GM23338 (cell line): ENCODE data around the gene KCNMB4. TPM values are rescaled to one million over a fixed set of nuclear protein-coding genes. Genes with fewer than 3 reads are reported as not detected.

Experiments
- ATAC-seq: fragments of 200-7000 bp; cut with Tn5 transposase; 3 replicates; pipeline ENCODE4 v1.9.1; 2020
- DNase-seq: peaks from one replicate; pipeline ENCODE4 v3.0.0-alpha.2; 2015; ENCODE audit warnings: low spot score
- H2AFZ ChIP-seq: fragments of 200-600 bp; sonication (generic); 2 replicates; pipeline ENCODE4 v1.8.0; 2016; ENCODE audit warnings: antibody characterized with exemption, mild to moderate bottlenecking, moderate library complexity
- H3F3A ChIP-seq: fragments of 200-600 bp; sonication (generic); replicated peaks from 2 replicates; pipeline ENCODE4 v1.8.0; 2017; ENCODE audit warnings: antibody characterized with exemption, mixed run types, low read depth
- H3K27ac ChIP-seq: fragments of 200-600 bp; sonication (generic); 2 replicates; pipeline ENCODE4 v1.6.1; 2016; ENCODE audit warnings: low read depth
- H3K27me3 ChIP-seq: fragments of 200-600 bp; sonication (generic); 2 replicates; pipeline ENCODE4 v1.8.0; 2016; ENCODE audit warnings: mild to moderate bottlenecking, mixed run types, moderate library complexity; ENCODE audit not compliant: insufficient read depth
- H3K36me3 ChIP-seq: fragments of 200-600 bp; sonication (generic); 2 replicates; pipeline ENCODE4 v1.8.0; 2016; ENCODE audit warnings: mild to moderate bottlenecking; ENCODE audit not compliant: insufficient read depth
- H3K4me1 ChIP-seq: fragments of 200-600 bp; sonication (generic); 2 replicates; pipeline ENCODE4 v1.8.0; 2016; ENCODE audit warnings: mild to moderate bottlenecking, moderate library complexity; ENCODE audit not compliant: insufficient read depth
- H3K4me2 ChIP-seq: fragments of 200-600 bp; sonication (generic); 2 replicates; pipeline ENCODE4 v1.7.1; 2017; ENCODE audit warnings: mixed run types
- H3K4me3 ChIP-seq: fragments of 200-600 bp; sonication (generic); 2 replicates; pipeline ENCODE4 v1.6.1; 2016; ENCODE audit warnings: mixed run types
- H3K79me2 ChIP-seq: fragments of 200-600 bp; sonication (generic); replicated peaks from 2 replicates; pipeline ENCODE4 v1.8.0; 2017; ENCODE audit warnings: mild to moderate bottlenecking; ENCODE audit not compliant: insufficient read depth
- H3K9me2 ChIP-seq: fragments of 200-600 bp; sonication (generic); 2 replicates; pipeline ENCODE4 v1.8.0; 2017; ENCODE audit not compliant: insufficient read depth
- H4K20me1 ChIP-seq: fragments of 200-600 bp; sonication (generic); replicated peaks from 2 replicates; pipeline ENCODE4 v1.8.0; 2017; ENCODE audit warnings: mild to moderate bottlenecking; ENCODE audit not compliant: insufficient read depth
- H3K27ac Mint-ChIP-seq: 2 replicates; pipeline ENCODE4 v1.8.0; 2020; ENCODE audit warnings: inconsistent platforms, mild to moderate bottlenecking, moderate library complexity, mixed read lengths
- H3K27me3 Mint-ChIP-seq: 3 replicates; pipeline ENCODE4 v1.8.0; 2022; ENCODE audit warnings: low read depth, mild to moderate bottlenecking, moderate library complexity, mixed read lengths, inconsistent platforms; ENCODE audit not compliant: insufficient read depth, poor library complexity
- H3K36me3 Mint-ChIP-seq: 3 replicates; pipeline ENCODE4 v1.8.0; 2021; ENCODE audit warnings: low read depth, mild to moderate bottlenecking, inconsistent platforms, moderate library complexity, mixed read lengths
- H3K4me1 Mint-ChIP-seq: 3 replicates; pipeline ENCODE4 v1.8.0; 2020; ENCODE audit warnings: mild to moderate bottlenecking, inconsistent platforms, mixed read lengths
- H3K4me3 Mint-ChIP-seq: 3 replicates; pipeline ENCODE4 v1.8.0; 2021; ENCODE audit warnings: moderate library complexity, mild to moderate bottlenecking, inconsistent platforms, mixed read lengths
- H3K9me3 Mint-ChIP-seq: 3 replicates; pipeline ENCODE4 v1.8.0; 2020; ENCODE audit warnings: moderate library complexity, mild to moderate bottlenecking, inconsistent platforms, mixed read lengths
- CREB1 ChIP-seq: fragments of 250-450 bp; sonication (Bioruptor Pico); IDR thresholded peaks from 2 replicates; pipeline ENCODE4 v1.5.0; 2020; ENCODE audit warnings: low read depth, mild to moderate bottlenecking, moderate library complexity
- CTCF ChIP-seq, 2 experiments: fragments of 200-600 bp in 1 of 2; sonication (generic) in 1 of 2; conservative IDR thresholded peaks; 2 replicates each; pipeline versions ENCODE4 v1.5.1 to v1.6.1; 2016 to 2017; ENCODE audit warnings: antibody characterized with exemption in 2 of 2, low read depth in 2 of 2, mild to moderate bottlenecking in 2 of 2, moderate library complexity in 1 of 2
- EZH2 ChIP-seq: fragments of 200-600 bp; sonication (generic); IDR thresholded peaks from one replicate; pipeline ENCODE4 v1.8.0; 2017; ENCODE audit warnings: antibody characterized with exemption, mild to moderate bottlenecking, low read depth; ENCODE audit not compliant: unreplicated experiment
- EZH2phosphoT487 ChIP-seq: fragments of 200-600 bp; sonication (generic); IDR thresholded peaks from one replicate; pipeline ENCODE4 v1.8.1; 2018; ENCODE audit warnings: antibody characterized with exemption; ENCODE audit not compliant: unreplicated experiment
- JUNB ChIP-seq: IDR thresholded peaks from one replicate; pipeline ENCODE4 v1.6.1; 2016; ENCODE audit warnings: antibody characterized with exemption; ENCODE audit not compliant: unreplicated experiment
- NANOG ChIP-seq: IDR thresholded peaks from 2 replicates; pipeline ENCODE4 v1.6.1; 2016; ENCODE audit warnings: antibody characterized with exemption, borderline replicate concordance
- POLR2AphosphoS5 ChIP-seq: IDR thresholded peaks from 2 replicates; pipeline ENCODE4 v1.6.1; 2016; ENCODE audit warnings: antibody characterized with exemption, low read depth
- REST ChIP-seq: IDR thresholded peaks from one replicate; pipeline ENCODE4 v1.6.1; 2018; ENCODE audit warnings: antibody characterized with exemption; ENCODE audit not compliant: unreplicated experiment
- STAT1 ChIP-seq: IDR thresholded peaks from one replicate; pipeline ENCODE4 v1.6.1; 2016; ENCODE audit warnings: antibody characterized with exemption; ENCODE audit not compliant: unreplicated experiment
- ZNF114 ChIP-seq: fragments of 250-450 bp; sonication (Bioruptor Pico); IDR thresholded peaks from 2 replicates; pipeline ENCODE4 v1.5.0; 2020; ENCODE audit warnings: mild to moderate bottlenecking, moderate library complexity
- ZNF331 ChIP-seq: fragments of 250-450 bp; sonication (Bioruptor Pico); IDR thresholded peaks from 2 replicates; pipeline ENCODE4 v1.5.0; 2020; ENCODE audit warnings: low read depth, mild to moderate bottlenecking, moderate library complexity
- polyA plus RNA-seq: library from polyadenylated mRNA; unstranded; fragments of >200 nt; fragmentation: Nextera tagmentation; extraction: Ambion mirVana; gene quantifications from 2 replicates; pipeline ENCODE4 v1.2.1, GENCODE V29; 2016
- total RNA-seq: library from RNA; depleted of rRNA; stranded (reverse); fragments of >200 nt; shearing (Covaris generic); gene quantifications from 2 replicates; pipeline ENCODE4 v1.2.3, GENCODE V29; 2014
- TF ChIP-seq, protein P1 (sequence below): fragments of 250-450 bp; sonication (Bioruptor Pico); IDR thresholded peaks from 2 replicates; pipeline ENCODE4 v1.5.0; 2020; ENCODE audit warnings: mild to moderate bottlenecking, moderate library complexity
- TF ChIP-seq, protein P2 (sequence below): IDR thresholded peaks from 2 replicates; pipeline ENCODE4 v1.6.1; 2016; ENCODE audit warnings: antibody characterized with exemption

The KCNMB4 gene
- total and polyA plus RNA-seq, 2 experiments from 2014 or later, result 9.4 to 14.7 TPM

GRCh38 chr12:70459786-70460185 lies 93.7 kb downstream of the KCNMB4 start:
- ATAC-seq, result no peak
- no peak overlapping the region for H3K27ac Mint-ChIP-seq
- H3K4me1 Mint-ChIP-seq, result no peaks in the 10 kb centered on the region
- H3K36me3 ChIP-seq, result peaks cover 14% of the 10 kb centered on the region; the same call in 1 of the 2 replicates
- H3K4me2 ChIP-seq, result no peak overlapping the region
- no peaks in the 10 kb centered on the region for H3K4me1 ChIP-seq
- no peaks in the 10 kb centered on the region for H4K20me1 ChIP-seq
- H3K4me3 ChIP-seq, result no peak overlapping the region
- H3K27me3 ChIP-seq, result no peaks in the 10 kb centered on the region
- H3K9me2 ChIP-seq, result peaks cover 20% of the 10 kb centered on the region
- peaks cover 2% of the 10 kb centered on the region for H3K27me3 Mint-ChIP-seq
- no peak for DNase-seq
- H3K36me3 Mint-ChIP-seq, result peaks cover 30% of the 10 kb centered on the region
- peaks cover 41% of the 10 kb centered on the region for H3K9me3 Mint-ChIP-seq
- H3K4me3 Mint-ChIP-seq, result no peak overlapping the region
- H2AFZ ChIP-seq, result no peak overlapping the region
- H3F3A ChIP-seq, result no peaks in the 10 kb centered on the region
- no peaks in the 10 kb centered on the region for H3K79me2 ChIP-seq
- TF ChIP-seq REST, result no peak
- TF ChIP-seq EZH2phosphoT487, result no peak
- TF ChIP-seq, protein P1, sequence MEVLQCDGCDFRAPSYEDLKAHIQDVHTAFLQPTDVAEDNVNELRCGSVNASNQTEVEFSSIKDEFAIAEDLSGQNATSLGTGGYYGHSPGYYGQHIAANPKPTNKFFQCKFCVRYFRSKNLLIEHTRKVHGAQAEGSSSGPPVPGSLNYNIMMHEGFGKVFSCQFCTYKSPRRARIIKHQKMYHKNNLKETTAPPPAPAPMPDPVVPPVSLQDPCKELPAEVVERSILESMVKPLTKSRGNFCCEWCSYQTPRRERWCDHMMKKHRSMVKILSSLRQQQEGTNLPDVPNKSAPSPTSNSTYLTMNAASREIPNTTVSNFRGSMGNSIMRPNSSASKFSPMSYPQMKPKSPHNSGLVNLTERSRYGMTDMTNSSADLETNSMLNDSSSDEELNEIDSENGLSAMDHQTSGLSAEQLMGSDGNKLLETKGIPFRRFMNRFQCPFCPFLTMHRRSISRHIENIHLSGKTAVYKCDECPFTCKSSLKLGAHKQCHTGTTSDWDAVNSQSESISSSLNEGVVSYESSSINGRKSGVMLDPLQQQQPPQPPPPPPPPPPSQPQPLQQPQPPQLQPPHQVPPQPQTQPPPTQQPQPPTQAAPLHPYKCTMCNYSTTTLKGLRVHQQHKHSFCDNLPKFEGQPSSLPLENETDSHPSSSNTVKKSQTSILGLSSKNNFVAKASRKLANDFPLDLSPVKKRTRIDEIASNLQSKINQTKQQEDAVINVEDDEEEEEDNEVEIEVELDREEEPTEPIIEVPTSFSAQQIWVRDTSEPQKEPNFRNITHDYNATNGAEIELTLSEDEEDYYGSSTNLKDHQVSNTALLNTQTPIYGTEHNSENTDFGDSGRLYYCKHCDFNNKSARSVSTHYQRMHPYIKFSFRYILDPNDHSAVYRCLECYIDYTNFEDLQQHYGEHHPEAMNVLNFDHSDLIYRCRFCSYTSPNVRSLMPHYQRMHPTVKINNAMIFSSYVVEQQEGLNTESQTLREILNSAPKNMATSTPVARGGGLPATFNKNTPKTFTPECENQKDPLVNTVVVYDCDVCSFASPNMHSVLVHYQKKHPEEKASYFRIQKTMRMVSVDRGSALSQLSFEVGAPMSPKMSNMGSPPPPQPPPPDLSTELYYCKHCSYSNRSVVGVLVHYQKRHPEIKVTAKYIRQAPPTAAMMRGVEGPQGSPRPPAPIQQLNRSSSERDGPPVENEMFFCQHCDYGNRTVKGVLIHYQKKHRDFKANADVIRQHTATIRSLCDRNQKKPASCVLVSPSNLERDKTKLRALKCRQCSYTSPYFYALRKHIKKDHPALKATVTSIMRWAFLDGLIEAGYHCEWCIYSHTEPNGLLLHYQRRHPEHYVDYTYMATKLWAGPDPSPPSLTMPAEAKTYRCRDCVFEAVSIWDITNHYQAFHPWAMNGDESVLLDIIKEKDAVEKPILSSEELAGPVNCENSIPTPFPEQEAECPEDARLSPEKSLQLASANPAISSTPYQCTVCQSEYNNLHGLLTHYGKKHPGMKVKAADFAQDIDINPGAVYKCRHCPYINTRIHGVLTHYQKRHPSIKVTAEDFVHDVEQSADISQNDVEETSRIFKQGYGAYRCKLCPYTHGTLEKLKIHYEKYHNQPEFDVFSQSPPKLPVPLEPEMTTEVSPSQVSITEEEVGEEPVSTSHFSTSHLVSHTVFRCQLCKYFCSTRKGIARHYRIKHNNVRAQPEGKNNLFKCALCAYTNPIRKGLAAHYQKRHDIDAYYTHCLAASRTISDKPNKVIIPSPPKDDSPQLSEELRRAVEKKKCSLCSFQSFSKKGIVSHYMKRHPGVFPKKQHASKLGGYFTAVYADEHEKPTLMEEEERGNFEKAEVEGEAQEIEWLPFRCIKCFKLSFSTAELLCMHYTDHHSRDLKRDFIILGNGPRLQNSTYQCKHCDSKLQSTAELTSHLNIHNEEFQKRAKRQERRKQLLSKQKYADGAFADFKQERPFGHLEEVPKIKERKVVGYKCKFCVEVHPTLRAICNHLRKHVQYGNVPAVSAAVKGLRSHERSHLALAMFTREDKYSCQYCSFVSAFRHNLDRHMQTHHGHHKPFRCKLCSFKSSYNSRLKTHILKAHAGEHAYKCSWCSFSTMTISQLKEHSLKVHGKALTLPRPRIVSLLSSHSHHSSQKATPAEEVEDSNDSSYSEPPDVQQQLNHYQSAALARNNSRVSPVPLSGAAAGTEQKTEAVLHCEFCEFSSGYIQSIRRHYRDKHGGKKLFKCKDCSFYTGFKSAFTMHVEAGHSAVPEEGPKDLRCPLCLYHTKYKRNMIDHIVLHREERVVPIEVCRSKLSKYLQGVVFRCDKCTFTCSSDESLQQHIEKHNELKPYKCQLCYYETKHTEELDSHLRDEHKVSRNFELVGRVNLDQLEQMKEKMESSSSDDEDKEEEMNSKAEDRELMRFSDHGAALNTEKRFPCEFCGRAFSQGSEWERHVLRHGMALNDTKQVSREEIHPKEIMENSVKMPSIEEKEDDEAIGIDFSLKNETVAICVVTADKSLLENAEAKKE, result no peak
- TF ChIP-seq EZH2, result no peak
- no peak for TF ChIP-seq POLR2AphosphoS5
- TF ChIP-seq, protein P2, sequence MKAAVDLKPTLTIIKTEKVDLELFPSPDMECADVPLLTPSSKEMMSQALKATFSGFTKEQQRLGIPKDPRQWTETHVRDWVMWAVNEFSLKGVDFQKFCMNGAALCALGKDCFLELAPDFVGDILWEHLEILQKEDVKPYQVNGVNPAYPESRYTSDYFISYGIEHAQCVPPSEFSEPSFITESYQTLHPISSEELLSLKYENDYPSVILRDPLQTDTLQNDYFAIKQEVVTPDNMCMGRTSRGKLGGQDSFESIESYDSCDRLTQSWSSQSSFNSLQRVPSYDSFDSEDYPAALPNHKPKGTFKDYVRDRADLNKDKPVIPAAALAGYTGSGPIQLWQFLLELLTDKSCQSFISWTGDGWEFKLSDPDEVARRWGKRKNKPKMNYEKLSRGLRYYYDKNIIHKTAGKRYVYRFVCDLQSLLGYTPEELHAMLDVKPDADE, result no peak
- no peak for TF ChIP-seq ZNF114 (CRISPR knock-in tag)
- TF ChIP-seq CREB1 (CRISPR knock-in tag), result no peak
- TF ChIP-seq JUNB, result no peak
- no peak for TF ChIP-seq NANOG
- no peak for TF ChIP-seq STAT1
- no peak for TF ChIP-seq CTCF (conservative IDR thresholded peaks at IDR 0.05; ENCODE audit: low read depth in 2 of 2)
- no peak for TF ChIP-seq ZNF331
- H3K27ac ChIP-seq, result no peak overlapping the region
